ENCODE measurements around the gene JAG2. TPM values are rescaled to one million over a fixed set of nuclear protein-coding genes. Genes with fewer than 3 reads are reported as not detected.

The JAG2 gene
- total and polyA plus RNA-seq, 2 of the 4 experiments (the other 2 are of a cell fraction) = 0.18 to 0.58 TPM

DNA sequence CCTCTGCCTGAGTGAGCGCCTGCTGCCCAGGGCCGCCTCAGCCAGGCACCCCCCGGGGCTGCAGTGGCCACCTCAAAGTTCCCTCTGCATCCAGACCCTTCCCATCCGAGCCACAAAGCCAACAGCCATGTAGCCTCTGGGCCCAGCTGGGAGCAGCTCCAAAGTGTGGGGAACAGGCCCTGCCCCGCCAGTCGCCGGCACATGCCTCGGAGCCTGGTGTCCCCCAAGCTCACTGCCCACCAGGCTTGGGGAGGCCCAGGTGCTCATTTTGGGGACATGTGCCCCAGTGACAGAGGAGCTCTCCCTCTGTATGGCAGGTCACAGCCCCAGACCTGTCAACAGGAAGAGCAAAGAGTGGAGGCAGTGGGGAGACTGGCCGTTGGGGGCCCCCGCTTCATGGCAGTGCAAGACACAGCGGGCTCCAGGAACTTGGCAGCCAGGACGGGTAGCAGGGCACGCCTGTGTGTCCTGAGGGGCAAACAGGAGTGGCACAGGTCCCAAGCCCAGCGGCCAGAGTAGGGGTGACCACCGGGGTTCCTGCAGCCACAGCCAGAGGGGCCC, 29.9 kb downstream of the JAG2 start:
- no peak overlapping the region for H3K14ac ChIP-seq (replicated peaks; ENCODE audit: low read depth, low read length)
- H3K27me3 ChIP-seq (ENCODE audit: control insufficient read depth, insufficient read depth, low read length) = peaks cover 6% of the 10 kb centered on the region
- no TSS peak for BruUV-seq (replicated peaks)
- H4K5ac ChIP-seq (ENCODE audit: low read depth, low read length) = no peak overlapping the region
- H4K91ac ChIP-seq (ENCODE audit: insufficient read depth, low read depth, low read length) = no peak overlapping the region
- no peak overlapping the region for H3K56ac ChIP-seq (ENCODE audit: extremely low read depth, insufficient read depth, low read length)
- H2AK5ac ChIP-seq (ENCODE audit: low read depth, low read length) = no peak overlapping the region
- no peaks in the 10 kb centered on the region for H3K36me3 ChIP-seq (ENCODE audit: control insufficient read depth, insufficient read depth, low read length)
- H2BK15ac ChIP-seq (ENCODE audit: low read depth, low read length) = no peak overlapping the region
- WGBS, 2 experiments (ENCODE audit: extremely low coverage in 2 of 2, insufficient read length in 1 of 2) = 74% methylated on average over 4 of the region's 15 CpGs; no CpG with 5 or more reads in 1 of the 2 experiments
- no peak overlapping the region for H3K4ac ChIP-seq (ENCODE audit: low read depth, low read length)
- no peak overlapping the region for H2BK5ac ChIP-seq (ENCODE audit: low read depth, low read length, poor library complexity, severe bottlenecking)
- no peak overlapping the region for H2AFZ ChIP-seq (replicated peaks; ENCODE audit: low read length, poor library complexity)
- H3K4me1 ChIP-seq (ENCODE audit: control insufficient read depth, insufficient read depth, low read length) = no peaks in the 10 kb centered on the region
- dilution Hi-C loops (cut with HindIII; ENCODE audit: low sequenced_read_pairs, unreplicated experiment) = no loop called here
- in situ Hi-C loops (cut with MboI; ENCODE audit: low sequenced_read_pairs) = no loop called here
- no peaks in the 10 kb centered on the region for H4K20me1 ChIP-seq (ENCODE audit: insufficient read depth, low read length)
- H3K79me1 ChIP-seq (ENCODE audit: low read depth in 1 of 2, low read length in 2 of 2) = no peaks in the 10 kb centered on the region
- no peak overlapping the region for H3K18ac ChIP-seq (ENCODE audit: low read depth, low read length)
- no peaks in the 10 kb centered on the region for H3K9me1 ChIP-seq (ENCODE audit: insufficient read depth, low read length)
- intact Hi-C loops (cut with micrococcal nuclease) = no loop called here
- no peak overlapping the region for H2BK20ac ChIP-seq (ENCODE audit: low read depth, low read length)
- CTCF ChIA-PET = no interaction called here
- H3K9me3 ChIP-seq (ENCODE audit: control insufficient read depth, insufficient read depth, low read length) = peaks cover 14% of the 10 kb centered on the region
- no peak overlapping the region for H2AK9ac ChIP-seq (replicated peaks; ENCODE audit: low read depth, low read length, poor library complexity)
- no peak overlapping the region for H3K4me3 ChIP-seq (ENCODE audit: insufficient read depth, low read depth, low read length)
- DNase-seq (no peak), ATAC-seq (ENCODE audit: low read depth) (no peak)
- no peak overlapping the region for H2BK120ac ChIP-seq (ENCODE audit: low read depth, low read length)
- no peak overlapping the region for H4K8ac ChIP-seq (ENCODE audit: low read depth in 2 of 2, low read length in 2 of 2)
- no peak for TF ChIP-seq RFX5 (IDR thresholded peaks at IDR 0.05; ENCODE audit: low read depth, low read length)
- no peak for TF ChIP-seq ELK1 (IDR thresholded peaks at IDR 0.05; ENCODE audit: borderline replicate concordance, low read depth, low read length)
- no peak for TF ChIP-seq BHLHE40 (IDR thresholded peaks at IDR 0.05; ENCODE audit: low read depth, low read length)
- TF ChIP-seq MXI1 (IDR thresholded peaks at IDR 0.05; ENCODE audit: borderline replicate concordance, low read depth, low read length) = no peak
- TF ChIP-seq RCOR1 (IDR thresholded peaks at IDR 0.05; ENCODE audit: insufficient replicate concordance, low read length) = no peak
- TF ChIP-seq USF2 (IDR thresholded peaks at IDR 0.05; ENCODE audit: low read depth, low read length) = no peak
- no peak for TF ChIP-seq NFE2L2 (IDR thresholded peaks at IDR 0.05; ENCODE audit: low read depth, low read length)
- TF ChIP-seq POLR2A (IDR thresholded peaks at IDR 0.05; ENCODE audit: low read depth, low read length) = no peak
- TF ChIP-seq CHD1 (IDR thresholded peaks at IDR 0.05; ENCODE audit: low read depth, low read length) = no peak
- TF ChIP-seq RAD21 (IDR thresholded peaks at IDR 0.05; ENCODE audit: low read length) = no peak
- no peak for TF ChIP-seq CEBPB (IDR thresholded peaks at IDR 0.05; ENCODE audit: low read depth, low read length)
- no peak for TF ChIP-seq SMC3 (IDR thresholded peaks at IDR 0.05; ENCODE audit: low read depth, low read length)
- TF ChIP-seq, protein P1, sequence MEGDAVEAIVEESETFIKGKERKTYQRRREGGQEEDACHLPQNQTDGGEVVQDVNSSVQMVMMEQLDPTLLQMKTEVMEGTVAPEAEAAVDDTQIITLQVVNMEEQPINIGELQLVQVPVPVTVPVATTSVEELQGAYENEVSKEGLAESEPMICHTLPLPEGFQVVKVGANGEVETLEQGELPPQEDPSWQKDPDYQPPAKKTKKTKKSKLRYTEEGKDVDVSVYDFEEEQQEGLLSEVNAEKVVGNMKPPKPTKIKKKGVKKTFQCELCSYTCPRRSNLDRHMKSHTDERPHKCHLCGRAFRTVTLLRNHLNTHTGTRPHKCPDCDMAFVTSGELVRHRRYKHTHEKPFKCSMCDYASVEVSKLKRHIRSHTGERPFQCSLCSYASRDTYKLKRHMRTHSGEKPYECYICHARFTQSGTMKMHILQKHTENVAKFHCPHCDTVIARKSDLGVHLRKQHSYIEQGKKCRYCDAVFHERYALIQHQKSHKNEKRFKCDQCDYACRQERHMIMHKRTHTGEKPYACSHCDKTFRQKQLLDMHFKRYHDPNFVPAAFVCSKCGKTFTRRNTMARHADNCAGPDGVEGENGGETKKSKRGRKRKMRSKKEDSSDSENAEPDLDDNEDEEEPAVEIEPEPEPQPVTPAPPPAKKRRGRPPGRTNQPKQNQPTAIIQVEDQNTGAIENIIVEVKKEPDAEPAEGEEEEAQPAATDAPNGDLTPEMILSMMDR (conservative IDR thresholded peaks at IDR 0.05; ENCODE audit: low read depth, low read length) = no peak
- TF ChIP-seq MAZ (IDR thresholded peaks at IDR 0.05; ENCODE audit: borderline replicate concordance, low read depth, low read length) = no peak
- no peak for TF ChIP-seq FOS (IDR thresholded peaks at IDR 0.05; ENCODE audit: low read depth, low read length)
- no peak for TF ChIP-seq MAFK (IDR thresholded peaks at IDR 0.05; ENCODE audit: low read depth, low read length)
- H3K27ac ChIP-seq (ENCODE audit: insufficient read depth, low read length) = no peak overlapping the region
- POLR2A ChIA-PET (ENCODE audit: unreplicated experiment) = no interaction called here
- H3K4me2 ChIP-seq (ENCODE audit: low read depth, low read length) = no peak overlapping the region
- no peak overlapping the region for H3K9ac ChIP-seq (ENCODE audit: low read depth, low read length)
- H3K23ac ChIP-seq (ENCODE audit: low read depth, low read length) = no peak overlapping the region

Measured in IMR-90 (cell line).